GM12874 (cell line): ENCODE data around the gene PLXNA1.

Source experiments
- TF ChIP-seq, protein P1 (sequence below): IDR thresholded peaks from 2 replicates; pipeline ENCODE4 v1.5.1; 2011; ENCODE audit warnings: low read depth, mild to moderate bottlenecking, control low read depth, low read length, moderate library complexity; ENCODE audit not compliant: insufficient read depth

The PLXNA1 gene

DNA sequence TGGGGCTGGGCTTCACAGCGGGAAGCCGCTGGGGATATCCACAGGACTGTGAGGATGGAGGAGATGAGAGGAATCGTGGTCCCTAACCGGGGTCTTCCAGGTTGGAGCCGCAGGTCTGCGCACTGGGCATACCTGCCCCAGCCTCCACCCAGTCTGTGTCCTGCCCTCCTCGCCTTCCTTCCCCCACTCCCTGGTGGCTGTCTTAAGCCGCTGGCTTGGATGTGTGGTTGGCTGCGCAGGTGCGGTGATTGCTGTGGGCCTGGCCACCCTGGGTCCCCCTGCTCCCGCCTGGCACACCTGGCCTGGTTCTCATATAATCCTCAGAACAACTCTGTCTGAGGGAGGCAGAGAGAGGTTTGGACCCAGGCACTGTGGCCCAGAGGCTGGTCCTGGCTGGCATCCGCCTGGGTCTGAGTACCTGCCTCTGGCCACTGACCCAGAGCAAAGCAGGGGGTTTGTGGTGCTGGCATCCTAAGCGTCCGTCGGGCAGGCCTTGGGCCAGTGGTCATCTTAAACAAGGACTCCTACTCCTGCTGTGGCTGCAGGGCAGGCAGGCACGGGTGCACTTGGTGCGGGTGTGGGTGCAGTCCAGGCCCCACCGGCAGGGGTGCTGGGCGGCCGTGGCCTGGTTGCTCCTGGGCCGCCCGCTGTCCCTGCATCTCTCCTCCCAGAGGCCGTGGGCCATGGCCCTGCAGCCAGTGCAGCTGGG lies 18.7 kb downstream of the PLXNA1 start:
- TF ChIP-seq, protein P1, sequence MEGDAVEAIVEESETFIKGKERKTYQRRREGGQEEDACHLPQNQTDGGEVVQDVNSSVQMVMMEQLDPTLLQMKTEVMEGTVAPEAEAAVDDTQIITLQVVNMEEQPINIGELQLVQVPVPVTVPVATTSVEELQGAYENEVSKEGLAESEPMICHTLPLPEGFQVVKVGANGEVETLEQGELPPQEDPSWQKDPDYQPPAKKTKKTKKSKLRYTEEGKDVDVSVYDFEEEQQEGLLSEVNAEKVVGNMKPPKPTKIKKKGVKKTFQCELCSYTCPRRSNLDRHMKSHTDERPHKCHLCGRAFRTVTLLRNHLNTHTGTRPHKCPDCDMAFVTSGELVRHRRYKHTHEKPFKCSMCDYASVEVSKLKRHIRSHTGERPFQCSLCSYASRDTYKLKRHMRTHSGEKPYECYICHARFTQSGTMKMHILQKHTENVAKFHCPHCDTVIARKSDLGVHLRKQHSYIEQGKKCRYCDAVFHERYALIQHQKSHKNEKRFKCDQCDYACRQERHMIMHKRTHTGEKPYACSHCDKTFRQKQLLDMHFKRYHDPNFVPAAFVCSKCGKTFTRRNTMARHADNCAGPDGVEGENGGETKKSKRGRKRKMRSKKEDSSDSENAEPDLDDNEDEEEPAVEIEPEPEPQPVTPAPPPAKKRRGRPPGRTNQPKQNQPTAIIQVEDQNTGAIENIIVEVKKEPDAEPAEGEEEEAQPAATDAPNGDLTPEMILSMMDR: no peak

GRCh38 chr3:127002195-127003174 lies 19.6 kb downstream of the PLXNA1 start:
- TF ChIP-seq, protein P1: peak; percentile 38

DNA sequence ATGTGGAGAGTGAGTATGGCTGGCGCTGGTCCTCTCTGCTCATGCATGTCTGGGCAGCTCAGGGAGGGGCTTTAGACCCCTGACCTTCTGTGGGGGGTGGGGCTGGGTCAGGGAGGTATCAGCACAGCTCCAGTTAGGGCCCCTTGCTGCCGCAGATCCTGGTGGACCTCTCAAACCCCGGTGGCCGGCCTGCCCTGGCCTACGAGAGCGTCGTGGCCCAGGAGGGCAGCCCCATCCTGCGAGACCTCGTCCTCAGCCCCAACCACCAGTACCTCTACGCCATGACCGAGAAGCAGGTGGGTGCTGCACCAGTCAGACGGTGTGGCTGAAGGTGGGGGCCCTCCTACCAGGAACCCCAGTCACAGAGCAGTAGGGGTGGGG lies 20.2 kb downstream of the PLXNA1 start:
- TF ChIP-seq, protein P1: no peak

DNA sequence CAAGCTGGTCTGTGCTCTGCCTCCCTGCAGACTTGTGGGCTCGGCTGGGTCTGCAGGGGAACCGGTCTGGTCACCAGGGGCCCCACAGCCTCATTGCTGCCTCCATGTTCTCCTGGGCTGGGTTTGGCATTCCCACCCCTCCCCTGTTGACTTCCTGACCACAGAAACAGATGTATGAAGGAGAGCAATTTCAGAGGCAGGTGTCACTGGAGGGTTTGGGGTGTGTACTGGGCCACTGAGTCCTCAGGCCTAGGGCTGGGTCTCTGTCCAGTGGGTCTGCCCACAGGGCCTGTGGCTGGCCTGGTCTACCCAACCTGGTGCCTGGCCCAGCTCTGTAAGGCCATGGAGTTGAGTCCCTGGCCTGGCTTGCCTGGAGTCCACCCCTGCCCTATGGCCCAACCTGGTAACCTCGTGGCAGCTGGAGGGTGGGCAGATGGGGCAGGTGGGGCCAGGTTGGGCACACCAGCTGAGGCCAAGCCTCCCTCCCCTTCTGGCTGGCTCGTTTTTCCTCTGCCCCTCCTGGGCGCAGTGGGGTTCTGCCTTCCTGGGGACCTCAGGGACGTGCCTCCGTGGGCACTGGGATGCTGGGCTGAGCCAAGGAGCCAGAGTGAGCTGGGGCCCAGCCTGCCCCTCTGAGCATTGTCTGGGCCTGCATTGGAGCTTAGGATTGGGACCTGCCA lies 20.8 kb downstream of the PLXNA1 start:
- TF ChIP-seq, protein P1: no peak

- TF ChIP-seq, protein P1: peak; percentile 40
Observed at GRCh38 chr3:127004641-127005397, 21.9 kb downstream of the PLXNA1 start.

GRCh38 chr3:127005864-127006500 lies 23.1 kb downstream of the PLXNA1 start:
- TF ChIP-seq, protein P1: no peak
